ENCODE measurements around the gene RBKS.

- TF ChIP-seq CTCF (conservative IDR thresholded peaks at IDR 0.05) (no peak), ZFX (IDR thresholded peaks at IDR 0.05) (no peak)
Measured at GRCh38 chr2:27915191-27915590, 25.0 kb upstream of the RBKS start.
